GM18951 (cell line): ENCODE results near the gene GNL1.
"Not testable (repeated sequence)": the region's sequence is repeated elsewhere in the genome, so short reads cannot be mapped to it uniquely, and the experiment has no call there.

Experiments used
- POLR2A ChIP-seq: IDR thresholded peaks from 4 replicates; pipeline ENCODE4 v1.6.1; 2011; ENCODE audit warnings: mild to moderate bottlenecking; ENCODE audit not compliant: insufficient read length, insufficient read depth; ENCODE audit errors: extremely low read depth
- in situ Hi-C: fragments of 300-500 bp; cut with MboI; formaldehyde crosslinking; loops from one replicate; pipeline ENCODE4 v1.12.0; 2022; ENCODE audit warnings: low sequenced_read_pairs, mixed read lengths, inconsistent platforms; ENCODE audit not compliant: unreplicated experiment

The GNL1 gene, protein sequence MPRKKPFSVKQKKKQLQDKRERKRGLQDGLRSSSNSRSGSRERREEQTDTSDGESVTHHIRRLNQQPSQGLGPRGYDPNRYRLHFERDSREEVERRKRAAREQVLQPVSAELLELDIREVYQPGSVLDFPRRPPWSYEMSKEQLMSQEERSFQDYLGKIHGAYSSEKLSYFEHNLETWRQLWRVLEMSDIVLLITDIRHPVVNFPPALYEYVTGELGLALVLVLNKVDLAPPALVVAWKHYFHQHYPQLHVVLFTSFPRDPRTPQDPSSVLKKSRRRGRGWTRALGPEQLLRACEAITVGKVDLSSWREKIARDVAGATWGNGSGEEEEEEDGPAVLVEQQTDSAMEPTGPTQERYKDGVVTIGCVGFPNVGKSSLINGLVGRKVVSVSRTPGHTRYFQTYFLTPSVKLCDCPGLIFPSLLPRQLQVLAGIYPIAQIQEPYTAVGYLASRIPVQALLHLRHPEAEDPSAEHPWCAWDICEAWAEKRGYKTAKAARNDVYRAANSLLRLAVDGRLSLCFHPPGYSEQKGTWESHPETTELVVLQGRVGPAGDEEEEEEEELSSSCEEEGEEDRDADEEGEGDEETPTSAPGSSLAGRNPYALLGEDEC

DNA sequence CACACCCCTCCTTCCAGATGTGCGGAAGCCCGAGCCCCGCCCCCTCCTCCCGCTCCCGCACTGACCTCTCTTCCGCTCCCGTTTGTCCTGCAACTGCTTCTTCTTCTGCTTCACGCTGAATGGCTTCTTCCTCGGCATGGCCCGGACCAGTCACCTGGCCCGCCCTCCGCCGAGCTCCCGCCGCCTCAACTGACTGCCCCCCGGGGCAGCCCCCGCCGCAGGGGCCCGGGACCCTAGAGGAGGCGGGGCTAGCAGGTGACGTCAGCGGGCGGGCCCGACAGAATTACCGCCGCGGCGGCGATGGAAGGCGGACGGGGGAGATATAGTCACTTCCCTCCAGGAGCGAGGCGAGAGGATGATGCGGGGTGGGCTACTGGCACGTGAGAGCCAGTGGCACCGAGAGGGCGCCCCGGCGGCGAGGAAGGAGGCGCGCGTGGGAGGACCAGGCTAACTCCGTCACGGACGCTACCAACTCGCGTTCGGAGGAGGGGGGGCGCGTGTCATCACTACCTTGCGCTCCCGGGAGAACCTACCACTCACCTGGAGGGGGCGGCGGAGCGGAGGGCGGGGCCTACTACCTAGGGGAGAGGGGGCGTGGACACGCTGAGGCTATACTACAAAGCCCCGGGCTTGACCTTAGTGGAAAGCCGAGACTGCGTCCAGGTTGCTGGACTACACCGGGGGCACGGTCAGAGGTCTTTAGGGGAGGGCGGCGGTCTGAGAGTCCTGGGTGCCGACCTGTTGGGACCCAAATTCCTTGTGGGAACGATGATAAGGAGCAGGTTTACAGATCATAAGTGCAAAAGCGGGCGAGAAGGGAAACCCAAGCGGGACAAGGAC is at the start of gene GNL1:
GNL1 (minus strand) TSS at position 424 of the 840 bp plus-strand sequence; CDS start at position 138, 286 bp downstream.
- TF ChIP-seq POLR2A, result peak; percentile 63

GRCh38 chr6:30603961-30604360 is 47.7 kb upstream of the GNL1 start:
- in situ Hi-C loops, result no loop called here
- no peak for TF ChIP-seq POLR2A

More for the DNA sequence above, at the start of gene GNL1:
- in situ Hi-C loops, result no loop called here

- in situ Hi-C loops, result no loop called here
- TF ChIP-seq POLR2A, result peak; percentile 12
Measured at GRCh38 chr6:30601815-30602641, 45.7 kb upstream of the GNL1 start.

- TF ChIP-seq POLR2A, result no peak
- in situ Hi-C loops, result no loop called here
Measured at GRCh38 chr6:30601436-30601814, 45.1 kb upstream of the GNL1 start.

GRCh38 chr6:30600451-30600961 is 44.2 kb upstream of the GNL1 start:
- in situ Hi-C loops, result no loop called here
- peak; percentile 17 for TF ChIP-seq POLR2A

- no peak for TF ChIP-seq POLR2A
- in situ Hi-C loops, result no loop called here
Measured at GRCh38 chr6:30599625-30600324, 43.5 kb upstream of the GNL1 start.

- in situ Hi-C loops, result no loop called here
- TF ChIP-seq POLR2A, result no peak
Measured at GRCh38 chr6:30598912-30599624, 42.8 kb upstream of the GNL1 start.

DNA sequence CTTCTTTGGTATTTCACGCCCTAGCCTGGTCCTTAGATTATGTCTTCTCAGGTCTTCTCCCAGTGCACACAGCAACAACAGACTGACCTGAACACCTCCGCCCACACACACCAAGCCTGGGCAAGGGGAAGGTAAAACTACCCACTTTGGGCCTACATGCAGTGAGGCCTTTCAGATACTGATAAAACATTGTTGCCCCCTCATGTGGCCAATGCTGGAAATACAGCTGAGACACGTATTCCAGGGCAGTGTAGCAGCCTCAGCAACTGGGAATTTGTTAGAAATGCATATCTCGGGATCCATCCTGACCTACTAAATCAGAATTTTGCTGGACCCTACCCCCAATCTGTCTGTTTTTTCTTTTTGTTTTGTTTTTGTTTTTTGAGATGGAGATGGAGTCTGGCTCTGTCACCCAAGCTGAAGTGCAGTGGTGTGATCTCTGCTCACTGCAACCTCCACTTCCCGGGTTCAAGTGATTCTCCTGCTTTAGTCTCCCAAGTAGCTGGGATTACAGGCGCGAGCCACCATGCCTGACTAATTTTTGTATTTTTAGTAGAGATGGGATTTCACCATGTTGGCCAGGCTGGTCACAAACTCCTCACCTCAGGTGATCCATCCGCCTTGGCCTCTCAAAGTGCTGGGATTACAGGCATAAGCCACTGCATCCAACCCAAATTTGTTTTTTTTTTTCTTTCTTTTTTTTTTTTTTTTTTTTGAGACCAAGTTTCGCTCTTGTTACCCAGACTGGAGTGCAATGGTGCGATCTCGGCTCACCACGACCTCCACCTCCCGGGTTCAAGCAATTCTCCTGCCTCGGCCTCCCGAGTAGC is 41.2 kb upstream of the GNL1 start:
- in situ Hi-C loops, result not testable (repeated sequence)

- no peak for TF ChIP-seq POLR2A
- in situ Hi-C loops, result no loop called here
Measured at GRCh38 chr6:30592287-30592686, 36.0 kb upstream of the GNL1 start.

DNA sequence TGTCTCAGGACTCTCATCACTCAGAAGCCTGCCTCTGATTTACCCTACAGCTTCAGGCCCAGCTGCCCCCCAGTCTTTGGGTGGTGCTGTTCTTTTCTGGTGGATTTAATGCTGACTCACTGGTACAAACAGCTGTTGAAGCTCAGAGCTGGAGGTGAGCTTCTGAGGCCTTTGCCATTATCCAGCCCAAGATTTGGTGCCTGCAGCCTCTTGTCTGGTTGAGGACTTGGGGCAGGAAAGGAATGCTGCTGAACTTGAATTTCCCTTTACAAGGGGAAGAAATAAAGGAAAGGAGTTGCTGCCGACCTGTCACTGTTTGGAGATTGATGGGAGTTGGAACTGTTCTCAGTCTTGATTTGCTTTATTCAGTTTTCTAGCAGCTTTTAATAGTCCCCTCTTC is 34.7 kb upstream of the GNL1 start:
- TF ChIP-seq POLR2A, result no peak
- in situ Hi-C loops, result no loop called here

GRCh38 chr6:30590509-30590908 is 34.2 kb upstream of the GNL1 start:
- in situ Hi-C loops, result no loop called here
- no peak for TF ChIP-seq POLR2A
